Stimulated activated naive CD8-positive, alpha-beta T cell treated with anti-CD3 and anti-CD28 coated beads, Interleukin-15, amount 100 ng/mL, for 72 hours (primary cell): Measurements from ENCODE around the gene PTPN13.

Experiments
- ATAC-seq: fragments of 150-1000 bp; cut with Tn5 transposase; 2 replicates; pipeline ENCODE4 v1.10.0; 2021; ENCODE audit warnings: mild to moderate bottlenecking, moderate library complexity
- DNase-seq, 2 donors: peaks; one replicate each; pipeline ENCODE4 v3.0.0; 2021 to 2022
- H3K27ac Mint-ChIP-seq, 2 donors: one replicate each; pipeline ENCODE4 v1.8.0; 2022; ENCODE audit warnings: mild to moderate bottlenecking in 2 of 2, mixed read lengths in 2 of 2, moderate library complexity in 2 of 2
- H3K27me3 Mint-ChIP-seq: one replicate; pipeline ENCODE4 v1.8.0; 2022; ENCODE audit warnings: mixed read lengths
- H3K4me1 Mint-ChIP-seq: one replicate; pipeline ENCODE4 v1.8.0; 2022; ENCODE audit warnings: mild to moderate bottlenecking, mixed read lengths
- H3K4me3 Mint-ChIP-seq, 2 donors: one replicate each; pipeline ENCODE4 v1.8.0; 2022; ENCODE audit warnings: mild to moderate bottlenecking in 2 of 2, mixed read lengths in 2 of 2, moderate library complexity in 1 of 2
- H3K9me3 Mint-ChIP-seq, 2 donors: one replicate each; pipeline ENCODE4 v1.8.0; 2022; ENCODE audit warnings: mixed read lengths in 2 of 2

The PTPN13 gene

DNA sequence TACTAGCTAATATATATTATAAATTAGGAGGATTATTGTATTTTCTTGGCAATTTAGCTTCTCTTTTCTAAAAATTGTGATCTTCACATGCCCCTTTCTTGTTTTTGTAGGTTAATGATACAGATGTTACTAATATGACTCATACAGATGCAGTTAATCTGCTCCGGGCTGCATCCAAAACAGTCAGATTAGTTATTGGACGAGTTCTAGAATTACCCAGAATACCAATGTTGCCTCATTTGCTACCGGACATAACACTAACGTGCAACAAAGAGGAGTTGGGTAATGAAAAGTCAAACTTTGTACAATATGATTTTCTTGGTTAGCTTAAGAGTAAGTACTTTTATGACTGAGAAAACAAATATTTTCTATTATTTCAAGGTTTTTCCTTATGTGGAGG, 180.9 kb downstream of the PTPN13 start:
- Mint-ChIP-seq H3K9me3 (no peaks in the 10 kb centered on the region), H3K4me3 (no peak overlapping the region), H3K27ac (no peak overlapping the region), H3K27me3 (no peaks in the 10 kb centered on the region), H3K4me1 (no peaks in the 10 kb centered on the region)
- ATAC-seq (no peak), DNase-seq (no peak)

- H3K4me3 Mint-ChIP-seq, result no peak overlapping the region
- ATAC-seq, result no peak
- H3K27ac Mint-ChIP-seq, result no peak overlapping the region
- no peaks in the 10 kb centered on the region for H3K9me3 Mint-ChIP-seq
- no peak for DNase-seq
- H3K4me1 Mint-ChIP-seq, result no peaks in the 10 kb centered on the region
- no peaks in the 10 kb centered on the region for H3K27me3 Mint-ChIP-seq
Observed at GRCh38 chr4:86778175-86778574, 184.1 kb downstream of the PTPN13 start.

- peaks cover 6% of the 10 kb centered on the region for H3K27me3 Mint-ChIP-seq
- no peaks in the 10 kb centered on the region for H3K4me1 Mint-ChIP-seq
- peaks cover 9 to 17% of the 10 kb centered on the region in 2 donors for H3K9me3 Mint-ChIP-seq
- H3K4me3 Mint-ChIP-seq, result no peak overlapping the region
- no peak overlapping the region for H3K27ac Mint-ChIP-seq
- DNase-seq (no peak), ATAC-seq (no peak)
Observed at GRCh38 chr4:86788826-86789225, 194.7 kb downstream of the PTPN13 start.

- H3K27ac Mint-ChIP-seq, result no peak overlapping the region
- no peaks in the 10 kb centered on the region for H3K4me1 Mint-ChIP-seq
- DNase-seq (no peak), ATAC-seq (no peak)
- peaks cover 9 to 23% of the 10 kb centered on the region in 2 donors for H3K9me3 Mint-ChIP-seq
- H3K27me3 Mint-ChIP-seq, result no peaks in the 10 kb centered on the region
- no peak overlapping the region for H3K4me3 Mint-ChIP-seq
Observed at GRCh38 chr4:86791126-86791525, 197.0 kb downstream of the PTPN13 start.

GRCh38 chr4:86809809-86810208, 215.7 kb downstream of the PTPN13 start:
- no peak for DNase-seq
- H3K27ac Mint-ChIP-seq, result no peak overlapping the region
- no peak overlapping the region for H3K4me3 Mint-ChIP-seq
- no peaks in the 10 kb centered on the region for H3K4me1 Mint-ChIP-seq
- no peaks in the 10 kb centered on the region for H3K9me3 Mint-ChIP-seq
- ATAC-seq, result no peak
- no peaks in the 10 kb centered on the region for H3K27me3 Mint-ChIP-seq

- no peak for ATAC-seq
- no peaks in the 10 kb centered on the region for H3K9me3 Mint-ChIP-seq
Observed at GRCh38 chr4:86810847-86811246, 216.7 kb downstream of the PTPN13 start.

GRCh38 chr4:86815653-86816052, 221.5 kb downstream of the PTPN13 start:
- Mint-ChIP-seq H3K4me1 (no peaks in the 10 kb centered on the region), H3K9me3 (peaks cover 0 to 6% of the 10 kb centered on the region in 2 donors), H3K27me3 (no peaks in the 10 kb centered on the region), H3K27ac (no peak overlapping the region), H3K4me3 (no peak overlapping the region)
- ATAC-seq (no peak), DNase-seq (no peak)

More at GRCh38 chr4:86810847-86811246, 216.7 kb downstream of the PTPN13 start:
- no peak overlapping the region for H3K27ac Mint-ChIP-seq
- DNase-seq, result no peak
- H3K4me3 Mint-ChIP-seq, result no peak overlapping the region
- no peaks in the 10 kb centered on the region for H3K27me3 Mint-ChIP-seq
- no peaks in the 10 kb centered on the region for H3K4me1 Mint-ChIP-seq

- Mint-ChIP-seq H3K27me3 (no peaks in the 10 kb centered on the region), H3K9me3 (peaks cover 0 to 6% of the 10 kb centered on the region in 2 donors), H3K27ac (no peak overlapping the region), H3K4me3 (no peak overlapping the region), H3K4me1 (no peaks in the 10 kb centered on the region)
- ATAC-seq, result no peak
- no peak for DNase-seq
Observed at GRCh38 chr4:86816501-86817273, 222.6 kb downstream of the PTPN13 start.

DNA sequence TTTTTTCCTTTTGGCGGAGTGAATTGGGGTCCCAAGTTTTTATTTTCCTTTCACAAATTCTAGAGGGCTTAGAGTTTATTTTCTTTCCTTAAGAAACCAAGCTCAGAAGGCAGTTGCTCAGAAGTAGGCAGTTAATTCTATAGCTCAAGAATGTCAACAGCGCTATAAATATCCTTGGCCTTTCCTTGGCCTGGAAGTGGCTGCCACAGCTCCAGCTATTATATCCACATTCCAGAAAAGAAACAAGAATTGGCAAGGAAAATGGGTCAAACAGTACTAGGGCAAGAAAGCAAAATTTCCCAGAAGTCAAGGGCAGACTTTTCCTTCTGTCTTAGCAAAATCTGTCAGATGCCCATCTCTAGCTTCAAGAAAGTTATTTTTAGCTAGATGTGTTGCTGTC, 224.1 kb downstream of the PTPN13 start:
- Mint-ChIP-seq H3K9me3 (peaks cover 0 to 6% of the 10 kb centered on the region in 2 donors), H3K4me3 (no peak overlapping the region), H3K4me1 (no peaks in the 10 kb centered on the region), H3K27me3 (no peaks in the 10 kb centered on the region), H3K27ac (no peak overlapping the region)
- DNase-seq (no peak), ATAC-seq (no peak)

DNA sequence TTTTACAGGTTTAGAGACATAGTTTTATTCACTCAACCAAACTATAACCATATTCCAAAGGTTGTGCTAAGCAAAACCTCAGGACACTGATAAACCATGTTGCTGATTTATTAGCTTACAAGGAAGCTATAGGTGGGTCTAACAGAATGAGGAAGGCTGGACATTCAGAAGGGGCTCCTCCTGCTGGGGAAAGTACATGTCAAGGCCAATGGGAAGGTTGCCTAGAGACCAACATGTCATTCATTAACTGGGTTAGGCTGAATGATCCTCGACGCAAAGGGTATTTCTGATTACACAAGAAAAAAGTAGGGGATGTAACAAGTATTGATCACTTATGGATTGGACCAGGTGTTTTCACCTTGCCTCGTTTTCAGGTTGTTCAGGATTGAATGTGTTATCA, 224.7 kb downstream of the PTPN13 start:
- Mint-ChIP-seq H3K4me1 (no peaks in the 10 kb centered on the region), H3K9me3 (peaks cover 0 to 6% of the 10 kb centered on the region in 2 donors), H3K27ac (no peak overlapping the region), H3K4me3 (no peak overlapping the region), H3K27me3 (no peaks in the 10 kb centered on the region)
- no peak for ATAC-seq
- no peak for DNase-seq

GRCh38 chr4:86819561-86819960, 225.4 kb downstream of the PTPN13 start:
- Mint-ChIP-seq H3K27me3 (no peaks in the 10 kb centered on the region), H3K4me1 (no peaks in the 10 kb centered on the region), H3K4me3 (no peak overlapping the region), H3K27ac (no peak overlapping the region), H3K9me3 (peaks cover 0 to 6% of the 10 kb centered on the region in 2 donors)
- ATAC-seq (no peak), DNase-seq (no peak)

- Mint-ChIP-seq H3K9me3 (peaks cover 0 to 4% of the 10 kb centered on the region in 2 donors), H3K4me3 (no peak overlapping the region), H3K4me1 (no peaks in the 10 kb centered on the region), H3K27ac (no peak overlapping the region), H3K27me3 (no peaks in the 10 kb centered on the region)
- ATAC-seq (no peak), DNase-seq (no peak)
Observed at GRCh38 chr4:86821151-86821550, 227.0 kb downstream of the PTPN13 start.

DNA sequence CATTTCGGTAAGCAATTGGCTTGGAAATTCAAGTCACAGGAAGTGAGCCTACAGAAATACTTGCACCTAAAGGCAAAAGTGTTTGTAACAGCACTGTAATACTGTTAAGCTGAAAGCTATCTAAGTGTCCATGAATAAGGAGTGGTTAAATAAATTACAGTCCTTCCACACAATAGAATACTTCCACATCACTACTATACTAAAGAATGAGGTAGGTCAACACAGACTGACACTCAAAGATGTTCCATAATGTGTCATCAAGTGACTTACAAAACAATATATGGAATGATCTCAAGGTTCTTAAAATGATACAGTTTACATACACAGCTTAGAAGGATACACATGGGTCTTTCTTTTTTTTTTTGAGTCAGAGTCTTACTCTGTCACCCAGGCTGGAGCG, 228.0 kb downstream of the PTPN13 start:
- no peak for DNase-seq

GRCh38 chr4:86825511-86825910, 231.4 kb downstream of the PTPN13 start:
- H3K4me1 Mint-ChIP-seq, result no peaks in the 10 kb centered on the region
- ATAC-seq (no peak), DNase-seq (no peak)
- no peaks in the 10 kb centered on the region for H3K27me3 Mint-ChIP-seq
- H3K27ac Mint-ChIP-seq, result no peak overlapping the region
- no peaks in the 10 kb centered on the region for H3K9me3 Mint-ChIP-seq
- no peak overlapping the region for H3K4me3 Mint-ChIP-seq

More for the DNA sequence above, 228.0 kb downstream of the PTPN13 start:
- no peak overlapping the region for H3K27ac Mint-ChIP-seq
- ATAC-seq, result no peak
- no peak overlapping the region for H3K4me3 Mint-ChIP-seq
- no peaks in the 10 kb centered on the region for H3K27me3 Mint-ChIP-seq
- no peaks in the 10 kb centered on the region for H3K4me1 Mint-ChIP-seq
- H3K9me3 Mint-ChIP-seq, result no peaks in the 10 kb centered on the region

- DNase-seq (no peak), ATAC-seq (no peak)
- no peaks in the 10 kb centered on the region for H3K4me1 Mint-ChIP-seq
- H3K4me3 Mint-ChIP-seq, result no peak overlapping the region
- H3K27ac Mint-ChIP-seq, result no peak overlapping the region
- no peaks in the 10 kb centered on the region for H3K9me3 Mint-ChIP-seq
- H3K27me3 Mint-ChIP-seq, result no peaks in the 10 kb centered on the region
Observed at GRCh38 chr4:86831262-86832130, 237.4 kb downstream of the PTPN13 start.

- Mint-ChIP-seq H3K27ac (no peak overlapping the region), H3K27me3 (no peaks in the 10 kb centered on the region), H3K4me1 (no peaks in the 10 kb centered on the region), H3K9me3 (no peaks in the 10 kb centered on the region), H3K4me3 (no peak overlapping the region)
- DNase-seq (no peak), ATAC-seq (no peak)
Observed at GRCh38 chr4:86833615-86834014, 239.5 kb downstream of the PTPN13 start.
